ENCODE results near the gene HOXA3.

HOXA3 gene

DNA sequence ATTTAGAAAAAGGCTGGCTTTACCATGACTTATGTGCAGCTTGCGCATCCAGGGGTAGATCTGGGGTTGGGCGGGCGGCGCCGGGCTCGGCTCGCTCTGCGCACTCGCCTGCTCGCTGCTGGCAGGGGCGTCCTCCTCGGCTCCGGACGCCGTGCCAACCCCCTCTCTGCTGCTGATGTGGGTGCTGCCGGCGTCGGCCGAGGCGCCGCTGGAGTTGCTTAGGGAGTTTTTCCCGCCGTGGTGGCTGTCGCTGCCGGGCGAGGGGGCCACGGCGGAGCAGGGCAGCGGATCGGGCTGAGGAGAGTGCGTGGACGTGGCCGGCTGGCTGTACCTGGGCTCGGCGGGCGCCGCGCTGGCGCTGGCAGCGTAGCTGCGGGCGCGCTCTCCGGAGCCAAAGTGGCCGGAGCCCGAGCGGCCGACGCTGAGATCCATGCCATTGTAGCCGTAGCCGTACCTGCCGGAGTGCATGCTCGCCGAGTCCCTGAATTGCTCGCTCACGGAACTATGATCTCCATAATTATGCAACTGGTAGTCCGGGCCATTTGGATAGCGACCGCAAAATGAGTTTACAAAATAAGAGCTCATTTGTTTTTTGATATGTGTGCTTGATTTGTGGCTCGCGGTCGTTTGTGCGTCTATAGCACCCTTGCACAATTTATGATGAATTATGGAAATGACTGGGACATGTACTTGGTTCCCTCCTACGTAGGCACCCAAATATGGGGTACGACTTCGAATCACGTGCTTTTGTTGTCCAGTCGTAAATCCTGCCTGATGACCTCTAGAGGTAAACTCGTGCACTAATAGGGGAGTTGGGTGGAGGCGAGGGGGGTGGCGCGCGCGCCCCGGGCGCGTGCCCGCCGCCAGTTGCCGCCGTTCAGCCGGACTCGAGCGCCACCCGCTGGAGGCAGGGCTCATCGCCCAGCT lies 9.1 kb downstream of the HOXA3 start, which contains the start of gene HOXA5:
TSS of gene HOXA5 (minus strand) at position 659 of the 927 bp plus-strand sequence. CDS start at position 585, 74 bp downstream.
- DNase-seq (ENCODE audit: low read depth) = no peak

DNA sequence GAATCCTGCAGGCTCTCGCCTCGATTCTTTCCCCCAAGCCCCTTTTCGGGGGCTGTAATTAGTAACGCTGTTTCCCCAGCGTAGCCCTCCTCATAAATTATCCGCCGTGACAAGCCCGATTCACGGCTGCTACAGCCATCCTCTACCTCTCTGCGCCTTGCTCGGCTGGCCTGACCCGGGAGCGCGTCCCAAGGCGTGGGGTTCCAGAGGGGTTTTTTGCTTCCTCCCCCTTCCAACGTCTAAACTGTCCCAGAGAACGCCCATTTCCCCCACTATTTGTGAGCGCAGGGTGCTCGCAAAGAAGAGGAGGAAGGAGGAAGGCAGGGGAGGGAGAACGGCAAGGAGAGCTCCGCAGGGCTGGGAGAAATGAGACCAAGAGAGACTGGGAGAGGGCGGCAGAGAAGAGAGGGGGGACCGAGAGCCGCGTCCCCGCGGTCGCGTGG lies 9.8 kb downstream of the HOXA3 start:
- no peak for DNase-seq (ENCODE audit: low read depth)

DNA sequence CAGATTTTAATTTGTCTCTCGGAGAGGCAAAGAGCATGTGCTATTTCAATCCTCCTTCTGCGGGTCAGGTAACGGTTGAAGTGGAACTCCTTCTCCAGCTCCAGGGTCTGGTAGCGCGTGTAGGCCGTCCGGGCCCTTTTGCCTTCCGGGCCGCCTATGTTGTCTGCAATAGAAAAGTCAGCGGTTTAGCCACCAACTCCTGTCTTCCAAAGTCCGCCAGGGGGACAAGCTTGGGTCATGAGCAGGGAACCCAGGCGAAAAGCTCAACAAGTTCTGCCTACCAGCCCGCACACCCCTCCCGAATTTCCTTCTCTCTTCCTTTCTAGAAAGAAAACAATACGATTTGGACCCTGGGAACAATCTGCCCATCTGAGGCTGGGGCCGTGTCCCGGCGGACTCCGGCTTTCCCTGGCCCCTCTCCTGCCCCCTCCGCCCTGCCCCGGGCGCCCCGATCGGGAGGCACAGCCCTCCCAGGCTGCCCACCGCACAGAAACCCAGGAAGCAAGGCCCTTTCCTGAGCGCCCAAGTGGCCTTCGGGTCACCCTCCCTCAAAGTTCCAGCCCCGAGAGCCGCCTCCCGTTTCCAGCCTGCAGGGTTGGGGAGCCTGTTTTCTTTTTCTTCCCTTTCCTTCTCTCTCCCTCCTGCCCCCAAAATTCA lies 10.3 kb downstream of the HOXA3 start:
- DNase-seq (ENCODE audit: low read depth) = no peak

DNA sequence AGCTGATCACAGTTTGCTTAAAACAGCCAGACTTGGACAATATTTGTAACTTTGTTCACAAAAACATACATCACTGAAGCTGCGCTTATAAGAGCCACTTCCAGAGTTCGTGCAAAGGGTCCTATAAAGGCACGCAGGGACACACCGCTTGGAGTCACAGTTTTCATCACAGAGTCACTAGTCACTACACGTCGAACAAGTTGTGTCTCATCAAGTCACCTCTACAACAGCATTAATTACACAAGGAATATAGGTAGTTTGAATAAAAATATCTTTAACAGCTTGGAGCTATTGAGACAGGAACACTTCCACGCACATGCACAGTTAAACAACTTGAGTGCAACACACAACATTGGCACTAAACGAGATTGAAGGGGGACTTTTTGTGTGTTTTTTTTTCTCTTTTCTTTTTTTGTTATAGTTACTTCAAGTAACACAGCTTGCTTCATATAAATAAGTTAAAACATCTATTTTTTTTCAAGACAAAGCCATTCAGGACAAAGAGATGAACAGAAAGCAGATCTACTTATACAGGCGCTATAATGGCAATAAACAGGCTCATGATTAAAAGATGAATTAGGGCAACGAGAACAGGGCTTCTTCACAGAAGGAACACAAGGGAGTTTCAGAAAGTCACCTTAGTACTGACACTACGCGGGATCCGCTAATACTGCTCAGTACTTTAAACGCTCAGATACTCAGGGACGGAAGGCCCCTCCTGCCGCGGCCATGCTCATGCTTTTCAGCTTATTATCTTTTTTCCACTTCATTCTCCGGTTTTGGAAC lies 11.1 kb downstream of the HOXA3 start:
- no peak for DNase-seq (ENCODE audit: low read depth)

DNA sequence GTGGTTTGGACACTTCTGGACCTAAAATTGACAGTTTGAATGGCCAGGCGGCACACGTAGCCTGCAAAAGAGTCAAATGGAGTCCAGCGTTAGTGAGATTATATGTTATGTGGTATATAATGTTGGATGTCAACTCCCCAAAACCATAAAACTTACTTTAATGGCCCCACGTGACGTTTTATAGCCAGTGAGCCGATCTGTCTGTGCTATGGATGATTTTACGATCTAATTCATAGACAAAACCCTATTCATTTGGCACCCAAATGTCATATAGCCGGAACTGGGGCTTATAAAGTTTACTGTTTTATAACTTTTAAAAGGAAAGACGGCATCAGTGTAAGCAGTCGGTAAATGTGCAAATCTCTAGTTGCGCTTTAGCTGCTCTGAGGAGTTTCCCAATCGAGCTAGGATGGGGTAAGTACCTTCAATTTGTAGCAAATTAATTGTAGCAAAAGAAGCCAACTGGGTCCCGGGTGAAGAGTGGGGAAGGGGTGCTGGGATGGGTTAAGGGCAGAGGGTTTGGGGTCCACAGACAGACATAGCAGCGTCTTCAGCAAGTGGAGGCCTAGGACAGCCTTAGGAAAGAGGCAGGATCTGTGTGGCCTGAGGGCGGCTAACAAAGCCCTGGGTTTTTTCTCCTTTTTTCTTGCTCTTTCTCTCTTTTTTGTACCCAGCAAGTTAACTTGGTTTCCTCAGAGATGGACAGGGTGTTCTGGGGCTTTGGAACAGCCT lies 12.1 kb downstream of the HOXA3 start:
- DNase-seq (ENCODE audit: low read depth) = no peak

DNA sequence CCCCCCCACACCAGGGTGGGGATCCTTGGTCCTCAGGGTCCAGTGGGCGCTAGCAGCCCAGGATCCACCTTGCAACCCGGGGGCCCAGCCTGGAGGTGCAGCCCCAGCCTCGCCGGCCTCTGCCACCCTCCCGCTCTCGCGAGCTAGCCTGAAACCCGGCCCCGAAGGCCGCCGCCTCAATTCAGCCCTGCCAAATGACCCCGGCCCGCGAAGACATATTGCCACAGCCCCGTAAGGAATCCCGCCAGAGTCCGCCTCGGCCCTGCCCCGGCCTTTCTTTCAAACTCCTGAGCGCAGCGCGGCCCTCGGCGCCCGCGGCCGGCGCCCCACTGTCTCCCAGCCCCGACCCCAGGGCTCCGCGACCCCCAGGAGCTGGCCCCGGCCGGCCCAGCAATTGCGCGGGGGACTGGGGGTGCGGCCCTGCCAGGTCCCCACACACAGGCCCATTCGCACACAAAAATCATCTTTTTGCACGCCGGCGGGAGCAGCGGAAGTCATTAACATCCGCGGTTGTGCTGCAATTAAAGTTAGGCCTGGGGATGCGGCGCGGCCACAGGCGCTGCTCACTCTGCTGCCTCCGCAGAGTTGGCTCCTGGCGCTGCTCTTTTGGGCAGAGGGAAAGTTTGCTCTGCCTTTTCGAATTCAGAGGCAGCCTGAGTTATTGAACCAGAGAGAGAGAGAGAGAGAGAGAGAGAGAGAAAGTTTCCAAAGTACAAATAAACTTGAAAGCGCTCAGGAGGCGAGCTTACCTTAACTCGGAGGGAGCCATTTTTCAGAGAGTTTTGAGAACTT lies 12.9 kb downstream of the HOXA3 start:
- no peak for DNase-seq (ENCODE audit: low read depth)

DNA sequence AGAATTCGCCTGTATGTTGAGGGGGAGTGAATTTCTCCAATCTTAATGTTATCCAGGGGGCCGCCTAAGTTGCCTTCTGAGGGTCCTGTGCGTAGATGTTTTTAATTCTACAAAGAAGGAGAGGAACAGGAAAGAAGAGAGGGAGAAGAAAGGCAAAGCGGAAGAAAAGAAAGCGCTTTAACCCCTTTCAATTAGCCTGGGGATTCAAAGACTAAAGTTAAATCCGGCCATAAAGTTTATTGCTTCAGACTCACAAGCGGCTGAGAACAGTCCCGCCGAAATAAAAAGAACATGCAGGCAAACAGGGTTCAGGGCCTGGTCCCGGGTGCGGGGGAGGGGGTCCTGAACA lies 13.4 kb downstream of the HOXA3 start:
- DNase-seq (ENCODE audit: low read depth) = no peak

DNA sequence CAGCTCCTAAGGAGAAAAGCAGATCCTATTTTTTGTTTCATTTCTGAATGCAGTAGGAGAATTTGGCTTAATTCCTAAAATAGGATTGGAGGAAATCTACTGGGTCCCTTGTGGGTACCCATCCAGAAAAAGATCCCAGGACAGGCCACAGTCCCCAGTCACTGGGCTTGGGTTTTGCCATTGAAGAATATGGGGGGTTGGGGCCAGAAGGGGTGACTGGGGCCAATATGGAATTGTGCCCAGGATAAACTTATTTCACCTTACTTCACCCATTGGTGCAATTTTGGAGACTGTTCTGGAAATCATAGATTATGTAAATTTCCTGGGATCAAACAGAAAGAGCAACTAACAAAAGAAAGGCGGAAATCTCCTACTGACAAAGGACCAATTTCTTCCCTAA lies 13.9 kb downstream of the HOXA3 start:
- DNase-seq (ENCODE audit: low read depth) = no peak

DNA sequence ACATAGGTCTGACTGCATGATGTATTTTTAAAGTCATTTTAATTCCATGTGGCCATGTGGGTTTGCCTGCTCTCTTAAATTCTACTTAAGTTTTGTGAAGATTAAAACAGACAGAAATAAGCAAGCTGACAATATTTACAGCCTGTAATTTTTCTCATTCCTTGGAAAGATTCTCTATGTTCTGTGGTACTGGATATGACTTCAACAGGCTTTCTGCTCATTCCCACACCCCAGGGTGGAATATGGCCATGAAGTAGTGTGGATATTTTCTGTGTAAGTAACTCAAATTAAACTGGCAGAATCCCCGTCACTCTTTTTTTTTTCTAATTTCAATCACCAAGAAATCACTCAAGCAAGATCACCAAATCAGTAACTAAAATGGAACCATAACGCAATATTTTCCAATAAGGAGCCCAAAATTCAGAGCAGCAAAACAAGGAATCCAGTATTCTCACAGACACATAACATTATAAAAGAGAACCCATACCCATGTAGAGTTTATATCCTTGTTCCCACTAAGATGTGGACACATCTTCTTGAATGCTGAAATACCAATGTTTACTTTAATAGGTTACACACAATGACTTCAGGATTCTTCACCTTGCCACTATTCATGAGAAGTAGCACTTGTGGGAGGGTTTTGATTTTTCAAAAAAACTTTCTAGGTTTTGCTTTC lies 14.6 kb downstream of the HOXA3 start:
- DNase-seq (ENCODE audit: low read depth) = no peak

DNA sequence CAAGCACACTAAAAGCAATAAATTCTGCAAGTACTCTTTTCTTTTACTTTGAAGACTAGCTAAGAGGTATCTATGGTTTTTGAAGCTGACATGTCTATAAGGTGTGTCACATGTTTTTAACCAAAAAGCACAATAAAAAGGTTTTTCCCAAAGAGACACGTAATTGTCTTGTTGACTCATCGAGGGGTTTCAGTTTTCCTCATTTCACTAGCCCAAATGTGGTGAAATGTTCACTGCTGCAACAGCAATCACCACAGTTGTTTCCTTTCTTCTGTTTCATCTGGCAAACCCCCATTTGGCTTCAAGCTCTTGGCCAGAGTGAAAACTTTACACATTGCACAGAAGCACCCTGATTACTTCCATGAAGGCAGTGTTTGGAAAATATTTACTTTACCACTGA lies 18.0 kb downstream of the HOXA3 start:
- DNase-seq (ENCODE audit: low read depth) = no peak

DNA sequence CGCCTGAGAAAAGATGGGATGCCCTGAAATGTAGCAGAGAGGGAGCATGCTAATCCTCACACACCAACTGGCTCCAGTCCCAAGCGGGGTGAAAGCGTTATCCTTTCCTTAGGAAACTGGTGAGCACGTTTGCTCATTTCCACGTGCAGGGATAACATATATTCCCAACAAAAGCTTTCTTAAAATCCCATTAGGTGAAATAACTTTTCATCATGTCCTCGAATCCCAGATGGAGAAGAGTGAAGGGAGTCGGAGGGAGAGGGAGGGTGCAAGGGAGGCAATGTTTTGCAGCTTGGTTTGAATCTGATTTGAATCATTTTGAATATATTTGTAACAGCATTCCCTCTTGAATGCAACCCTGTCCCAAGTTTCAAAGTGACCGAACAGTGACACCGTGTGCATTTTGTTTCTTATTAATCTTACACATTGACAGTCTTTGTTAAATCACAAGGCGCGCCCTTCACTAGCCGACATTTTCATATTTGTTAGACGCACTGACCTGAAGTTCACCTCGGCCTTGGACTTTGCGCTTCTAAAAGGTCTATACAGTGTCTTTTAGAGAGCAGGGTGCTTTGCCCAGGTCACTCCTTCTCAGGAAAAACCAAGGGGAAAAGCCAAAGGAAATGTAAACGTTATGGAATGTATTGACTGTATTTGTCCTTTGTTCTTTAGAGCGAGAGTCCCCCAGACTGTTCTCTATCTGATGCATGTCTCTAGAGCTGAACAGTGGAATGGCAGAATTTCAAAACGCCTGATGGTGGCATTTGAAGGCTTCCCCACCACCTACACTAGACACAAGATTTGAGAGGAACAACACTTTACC lies 18.8 kb downstream of the HOXA3 start:
- no peak for DNase-seq (ENCODE audit: low read depth)

DNA sequence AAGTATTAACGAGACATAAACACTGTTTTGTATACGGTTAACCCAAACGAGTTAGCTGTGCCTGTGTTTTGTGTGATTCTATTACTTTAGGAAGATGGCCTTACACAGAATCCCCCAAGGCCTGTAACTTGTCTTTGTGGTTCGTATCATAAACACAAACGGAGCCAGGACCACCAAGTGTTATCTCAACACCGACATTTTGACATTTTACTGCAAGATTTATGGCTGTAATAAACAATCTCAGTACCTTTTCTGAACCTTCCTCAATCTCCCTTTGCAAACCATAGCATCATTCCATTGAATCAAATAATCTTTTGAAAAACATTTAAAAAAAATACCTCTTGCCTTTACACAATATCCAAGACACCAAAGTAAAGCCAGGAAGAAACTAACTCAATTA lies 19.4 kb downstream of the HOXA3 start:
- no peak for DNase-seq (ENCODE audit: low read depth)

DNA sequence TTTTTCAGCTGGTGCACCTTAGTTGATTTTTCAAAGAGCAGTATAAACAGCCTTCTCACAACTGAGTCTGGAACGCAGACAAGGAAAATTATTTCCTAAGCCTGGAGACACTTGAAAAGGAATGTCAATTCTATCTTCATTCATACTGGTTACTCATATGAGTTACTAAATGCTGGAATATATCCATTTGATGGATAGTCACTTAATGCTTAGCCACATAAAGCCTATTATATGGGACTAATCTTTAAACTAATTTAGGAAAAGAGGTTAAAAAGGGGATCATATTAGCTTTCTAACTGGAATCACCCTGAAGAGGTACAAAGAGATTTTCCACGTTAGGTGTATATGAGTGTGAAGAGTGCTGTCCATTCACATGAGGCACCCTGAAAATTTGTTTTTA lies 20.2 kb downstream of the HOXA3 start:
- DNase-seq (ENCODE audit: low read depth) = no peak

DNA sequence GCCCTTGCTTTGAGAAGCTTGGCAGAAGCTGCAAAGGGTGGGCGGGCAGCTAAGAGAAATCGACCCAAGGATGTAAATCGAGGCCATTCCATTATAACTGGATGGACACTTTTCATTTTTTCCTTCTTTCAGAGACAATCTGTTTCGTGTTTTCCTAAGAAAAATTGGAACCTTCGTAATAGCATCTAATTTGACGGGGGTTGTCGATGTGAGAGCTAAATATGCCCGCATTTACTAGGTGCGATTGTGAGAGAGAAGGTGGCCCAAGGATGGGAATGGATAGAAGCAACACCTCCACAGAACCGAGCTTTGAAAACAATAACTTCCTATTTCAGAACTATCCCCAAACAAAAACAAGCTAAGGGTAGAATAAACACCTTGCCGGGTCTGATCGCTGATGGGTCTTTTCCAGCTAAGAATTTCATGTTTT lies 21.0 kb downstream of the HOXA3 start:
- no peak for DNase-seq (ENCODE audit: low read depth)

DNA sequence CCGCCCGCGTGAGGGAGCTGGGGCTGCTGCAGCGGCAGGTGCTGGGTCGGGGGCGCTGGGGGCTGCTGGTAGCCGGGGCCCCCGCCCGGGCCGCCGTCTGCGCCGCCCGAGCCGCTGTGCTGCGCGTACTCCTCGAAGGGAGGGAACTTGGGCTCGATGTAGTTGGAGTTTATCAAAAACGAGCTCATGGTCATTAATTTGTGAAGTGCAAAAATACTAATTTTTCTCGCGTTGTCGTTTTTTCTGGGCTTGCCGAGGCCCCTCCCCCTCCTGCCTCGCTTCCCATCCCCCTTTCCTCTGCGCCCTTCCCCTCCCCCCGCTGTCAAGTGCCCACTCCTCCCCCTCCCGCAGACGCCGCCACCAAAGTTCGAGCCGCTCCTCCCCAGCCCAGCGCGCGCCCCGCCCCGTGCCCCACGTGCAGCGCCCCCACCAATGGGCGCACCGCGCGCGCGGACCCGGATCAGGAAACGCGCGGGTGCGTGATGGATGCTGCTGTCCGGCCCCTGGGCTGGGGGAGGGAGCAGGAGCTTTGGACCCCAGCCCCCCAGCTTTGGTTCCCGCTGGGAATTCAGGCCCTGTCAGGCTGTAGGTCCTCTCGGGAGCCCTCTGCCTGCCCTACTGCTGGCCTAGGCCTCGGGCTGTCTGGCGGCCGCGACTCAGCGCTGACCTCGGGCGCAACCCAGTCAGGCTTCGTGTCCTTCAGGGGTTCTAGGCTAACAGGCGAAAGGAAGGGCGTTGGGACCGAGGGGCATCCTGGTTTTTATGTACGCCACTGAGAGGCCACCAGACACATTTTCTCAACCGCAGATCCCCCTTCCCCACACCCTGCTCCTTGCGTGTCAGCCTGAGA lies 21.6 kb downstream of the HOXA3 start, which contains the start of gene HOXA4:
TSS of gene HOXA4 (minus strand) at position 218 of the 850 bp plus-strand sequence. CDS start at position 194, 24 bp downstream.
- peak; percentile 43 for DNase-seq (ENCODE audit: low read depth)

DNA sequence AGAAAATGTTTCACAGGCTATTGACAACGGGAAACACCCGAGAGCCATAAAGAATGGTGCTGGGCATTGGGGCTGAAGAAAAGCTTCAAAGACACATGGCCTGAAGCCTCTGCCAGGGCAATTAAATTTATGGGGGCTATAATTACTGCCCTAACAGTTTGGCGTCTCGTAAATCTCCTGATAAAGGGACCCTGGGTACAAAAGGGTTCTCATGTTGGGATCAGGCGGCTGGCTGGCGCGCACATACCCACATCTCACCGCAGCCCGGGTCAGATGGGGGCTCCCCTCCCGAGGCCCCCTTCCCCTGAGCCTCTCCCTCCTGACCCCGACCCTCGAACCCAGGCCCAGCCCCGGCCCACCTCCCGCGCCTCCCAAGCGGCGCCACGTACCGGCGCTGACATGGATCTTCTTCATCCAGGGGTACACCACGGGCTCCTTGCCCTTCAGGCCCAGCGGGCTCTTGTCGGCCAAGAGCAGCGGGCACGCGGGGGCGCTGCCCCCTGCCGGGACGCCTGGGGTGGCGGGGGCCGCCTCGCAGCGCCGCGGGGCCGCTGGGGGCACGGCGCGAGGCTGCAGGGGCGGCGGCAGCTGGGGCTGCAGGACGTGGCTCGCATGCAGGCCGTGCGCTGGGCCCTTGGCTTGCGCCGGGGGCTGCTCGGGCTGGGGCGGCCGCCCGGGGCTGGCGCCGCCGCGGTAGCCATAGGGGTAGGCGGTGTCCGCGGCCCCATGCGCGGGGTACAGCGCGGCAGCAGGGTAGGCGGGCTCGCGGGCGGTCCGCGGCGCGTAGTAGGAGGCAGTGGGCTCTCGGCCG lies 22.4 kb downstream of the HOXA3 start:
- no peak for DNase-seq (ENCODE audit: low read depth)

All from stimulated activated CD8-positive, alpha-beta memory T cell treated with anti-CD3 and anti-CD28 coated beads, Interleukin-12 subunit alpha, Interleukin-12 subunit beta, amount 100 ng/mL, for 1 hour (primary cell).